ENCODE data around the gene TAF11L2.
"Not testable (repeated sequence)": the region's sequence is repeated elsewhere in the genome, so short reads cannot be mapped to it uniquely, and the experiment has no call there.

- not testable (repeated sequence) for TF ChIP-seq ZFP36 (IDR thresholded peaks at IDR 0.05; ENCODE audit: borderline replicate concordance, partially characterized antibody); CTCF (IDR thresholded peaks at IDR 0.05); JUN (IDR thresholded peaks at IDR 0.05); HDAC2 (IDR thresholded peaks at IDR 0.05); FOSB (CRISPR knock-in tag; IDR thresholded peaks at IDR 0.05); POLR2A (IDR thresholded peaks at IDR 0.05; ENCODE audit: low read length); EP300 (IDR thresholded peaks at IDR 0.05); MAX (IDR thresholded peaks at IDR 0.05); PBX3 (IDR thresholded peaks at IDR 0.05); JUNB (IDR thresholded peaks at IDR 0.05); BHLHE40 (IDR thresholded peaks at IDR 0.05; ENCODE audit: low read depth, low read length); SREBF2 (IDR thresholded peaks at IDR 0.05)
- TF ChIP-seq, protein P1, sequence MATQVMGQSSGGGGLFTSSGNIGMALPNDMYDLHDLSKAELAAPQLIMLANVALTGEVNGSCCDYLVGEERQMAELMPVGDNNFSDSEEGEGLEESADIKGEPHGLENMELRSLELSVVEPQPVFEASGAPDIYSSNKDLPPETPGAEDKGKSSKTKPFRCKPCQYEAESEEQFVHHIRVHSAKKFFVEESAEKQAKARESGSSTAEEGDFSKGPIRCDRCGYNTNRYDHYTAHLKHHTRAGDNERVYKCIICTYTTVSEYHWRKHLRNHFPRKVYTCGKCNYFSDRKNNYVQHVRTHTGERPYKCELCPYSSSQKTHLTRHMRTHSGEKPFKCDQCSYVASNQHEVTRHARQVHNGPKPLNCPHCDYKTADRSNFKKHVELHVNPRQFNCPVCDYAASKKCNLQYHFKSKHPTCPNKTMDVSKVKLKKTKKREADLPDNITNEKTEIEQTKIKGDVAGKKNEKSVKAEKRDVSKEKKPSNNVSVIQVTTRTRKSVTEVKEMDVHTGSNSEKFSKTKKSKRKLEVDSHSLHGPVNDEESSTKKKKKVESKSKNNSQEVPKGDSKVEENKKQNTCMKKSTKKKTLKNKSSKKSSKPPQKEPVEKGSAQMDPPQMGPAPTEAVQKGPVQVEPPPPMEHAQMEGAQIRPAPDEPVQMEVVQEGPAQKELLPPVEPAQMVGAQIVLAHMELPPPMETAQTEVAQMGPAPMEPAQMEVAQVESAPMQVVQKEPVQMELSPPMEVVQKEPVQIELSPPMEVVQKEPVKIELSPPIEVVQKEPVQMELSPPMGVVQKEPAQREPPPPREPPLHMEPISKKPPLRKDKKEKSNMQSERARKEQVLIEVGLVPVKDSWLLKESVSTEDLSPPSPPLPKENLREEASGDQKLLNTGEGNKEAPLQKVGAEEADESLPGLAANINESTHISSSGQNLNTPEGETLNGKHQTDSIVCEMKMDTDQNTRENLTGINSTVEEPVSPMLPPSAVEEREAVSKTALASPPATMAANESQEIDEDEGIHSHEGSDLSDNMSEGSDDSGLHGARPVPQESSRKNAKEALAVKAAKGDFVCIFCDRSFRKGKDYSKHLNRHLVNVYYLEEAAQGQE (IDR thresholded peaks at IDR 0.05) = not testable (repeated sequence)
- TF ChIP-seq, protein P2, sequence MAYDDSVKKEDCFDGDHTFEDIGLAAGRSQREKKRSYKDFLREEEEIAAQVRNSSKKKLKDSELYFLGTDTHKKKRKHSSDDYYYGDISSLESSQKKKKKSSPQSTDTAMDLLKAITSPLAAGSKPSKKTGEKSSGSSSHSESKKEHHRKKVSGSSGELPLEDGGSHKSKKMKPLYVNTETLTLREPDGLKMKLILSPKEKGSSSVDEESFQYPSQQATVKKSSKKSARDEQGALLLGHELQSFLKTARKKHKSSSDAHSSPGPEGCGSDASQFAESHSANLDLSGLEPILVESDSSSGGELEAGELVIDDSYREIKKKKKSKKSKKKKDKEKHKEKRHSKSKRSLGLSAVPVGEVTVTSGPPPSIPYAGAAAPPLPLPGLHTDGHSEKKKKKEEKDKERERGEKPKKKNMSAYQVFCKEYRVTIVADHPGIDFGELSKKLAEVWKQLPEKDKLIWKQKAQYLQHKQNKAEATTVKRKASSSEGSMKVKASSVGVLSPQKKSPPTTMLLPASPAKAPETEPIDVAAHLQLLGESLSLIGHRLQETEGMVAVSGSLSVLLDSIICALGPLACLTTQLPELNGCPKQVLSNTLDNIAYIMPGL (CRISPR knock-in tag; IDR thresholded peaks at IDR 0.05; ENCODE audit: borderline replicate concordance) = not testable (repeated sequence)
Measured at GRCh38 chr5:17518067-17518466, 20.0 kb downstream of the TAF11L2 start, which contains the start of gene TAF11L3.
